Measurements from ENCODE around the gene DMXL2. TPM values are rescaled to one million over a fixed set of nuclear protein-coding genes. Genes with fewer than 3 reads are reported as not detected.
"Not testable (repeated sequence)": the region's sequence is repeated elsewhere in the genome, so short reads cannot be mapped to it uniquely, and the experiment has no call there.

Gene DMXL2
- total and polyA plus RNA-seq, 5 donors: 9.1 to 17.1 (median 14.5) TPM

- DNase-seq (no peak), ATAC-seq (no peak)
- no peaks in the 10 kb centered on the region for H3K9me3 ChIP-seq (ENCODE audit: control insufficient read depth, low read length)
- 99% methylated on average over 1 of the region's 1 CpG for WGBS
- no peak overlapping the region for H3K4me3 ChIP-seq (ENCODE audit: low read length)
- no peaks in the 10 kb centered on the region for H3K4me1 ChIP-seq (ENCODE audit: control insufficient read depth, insufficient read depth, low read length)
- intact Hi-C loops (cut with DNase I): no loop called here
- no peak overlapping the region for H3K27ac ChIP-seq (ENCODE audit: low read length)
- no peaks in the 10 kb centered on the region for H3K27me3 ChIP-seq (ENCODE audit: control insufficient read depth, insufficient read depth)
Measured at GRCh38 chr15:51484781-51485180, 137.8 kb downstream of the DMXL2 start.

DNA sequence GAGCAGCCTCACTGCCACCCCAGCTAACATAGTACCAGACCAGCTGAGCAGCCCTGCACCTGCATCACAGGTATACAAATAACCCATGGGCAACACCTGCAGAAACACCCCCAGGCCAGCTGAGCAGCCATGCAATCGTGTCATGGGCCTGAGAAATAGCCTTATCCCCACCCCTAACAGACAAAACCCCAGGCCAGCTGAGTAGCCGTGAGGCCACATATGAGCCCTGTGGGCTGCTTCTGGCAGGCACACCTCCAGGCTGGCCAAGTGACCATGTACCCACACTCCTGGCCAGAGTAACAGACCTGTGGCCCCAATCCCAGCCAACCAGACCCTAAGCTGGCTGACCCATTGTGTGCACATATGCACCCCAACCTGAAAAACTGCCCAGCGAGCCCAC, 138.6 kb downstream of the DMXL2 start:
- ATAC-seq (no peak), DNase-seq (peak in 1 of 3 donors; percentile 33)
- H3K27ac ChIP-seq (ENCODE audit: low read length): no peak overlapping the region
- intact Hi-C loops (cut with DNase I): no loop called here
- H3K27me3 ChIP-seq (ENCODE audit: control insufficient read depth, insufficient read depth): no peaks in the 10 kb centered on the region
- H3K4me1 ChIP-seq (ENCODE audit: control insufficient read depth, insufficient read depth, low read length): no peaks in the 10 kb centered on the region
- no peak overlapping the region for H3K4me3 ChIP-seq (ENCODE audit: low read length)
- H3K9me3 ChIP-seq (ENCODE audit: control insufficient read depth, low read length): no peaks in the 10 kb centered on the region
- 100% methylated on average over 3 of the region's 3 CpGs for whole genome bisulfite sequencing

- DNase-seq: peak in 1 of 3 donors; percentile 43
- intact Hi-C loops (cut with DNase I): no loop called here
- 85% methylated on average over 8 of the region's 8 CpGs for WGBS
- H3K4me3 ChIP-seq (ENCODE audit: low read length): no peak overlapping the region
- H3K27me3 ChIP-seq (ENCODE audit: control insufficient read depth, insufficient read depth): no peaks in the 10 kb centered on the region
- no peak overlapping the region for H3K27ac ChIP-seq (ENCODE audit: low read length)
- no peaks in the 10 kb centered on the region for H3K9me3 ChIP-seq (ENCODE audit: control insufficient read depth, low read length)
- no peak for ATAC-seq
- H3K4me1 ChIP-seq (ENCODE audit: control insufficient read depth, insufficient read depth, low read length): no peaks in the 10 kb centered on the region
Measured at GRCh38 chr15:51483520-51483919, 139.1 kb downstream of the DMXL2 start.

DNA sequence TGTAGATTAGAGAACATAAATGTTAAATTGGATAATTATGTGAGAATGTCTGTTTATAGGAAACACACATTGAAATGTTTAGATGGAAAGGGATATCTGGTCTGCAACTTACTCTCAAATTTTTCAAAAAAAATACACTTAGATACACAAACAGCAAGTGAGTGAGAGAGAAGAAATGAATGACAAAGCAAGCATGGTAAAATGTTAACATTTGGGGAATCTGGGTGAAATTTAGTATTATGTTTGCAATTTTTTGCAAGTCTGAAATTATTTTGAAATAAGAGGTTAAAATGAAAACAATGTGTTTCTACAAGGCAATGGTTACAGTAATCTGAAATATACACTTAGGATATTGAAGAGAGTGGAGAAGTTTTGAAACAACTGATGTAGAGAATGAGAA, 146.8 kb downstream of the DMXL2 start:
- Histone ChIP-seq H3K27ac (ENCODE audit: low read length) (no peak overlapping the region), H3K27me3 (ENCODE audit: control insufficient read depth, insufficient read depth) (no peaks in the 10 kb centered on the region), H3K9me3 (ENCODE audit: control insufficient read depth, low read length) (no peaks in the 10 kb centered on the region), H3K4me1 (ENCODE audit: control insufficient read depth, insufficient read depth, low read length) (no peaks in the 10 kb centered on the region), H3K4me3 (ENCODE audit: low read length) (no peak overlapping the region)
- intact Hi-C loops (cut with DNase I): no loop called here
- DNase-seq: no peak
- ATAC-seq: no peak

DNA sequence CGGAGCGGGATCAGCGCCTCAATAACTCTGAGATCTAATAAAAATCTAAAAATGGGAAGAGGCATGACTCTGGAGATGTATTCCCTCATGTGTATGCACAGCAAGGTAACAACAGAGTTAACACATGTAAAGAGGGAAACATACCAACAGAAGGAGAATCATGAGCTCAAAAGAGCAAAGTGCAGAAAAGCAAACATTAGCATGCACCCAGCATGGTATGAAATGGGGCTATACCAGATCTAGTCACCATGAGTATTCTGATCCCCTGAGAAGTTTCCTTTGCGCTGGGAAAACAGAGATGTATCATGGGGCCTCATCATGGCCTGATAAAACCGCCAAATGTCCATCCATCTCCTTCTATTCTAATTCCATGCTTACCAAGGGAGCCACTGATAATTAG, 152.1 kb downstream of the DMXL2 start:
- WGBS: 98% methylated on average over 5 of the region's 5 CpGs
- DNase-seq: no peak
- H3K27ac ChIP-seq (ENCODE audit: low read length): no peak overlapping the region

GRCh38 chr15:51460796-51461195, 161.8 kb downstream of the DMXL2 start:
- DNase-seq (no peak), ATAC-seq (no peak)
- no peak overlapping the region for H3K27ac ChIP-seq (ENCODE audit: low read length)
- intact Hi-C loops (cut with DNase I): no loop called here
- H3K27me3 ChIP-seq (ENCODE audit: control insufficient read depth, insufficient read depth): no peaks in the 10 kb centered on the region
- no peaks in the 10 kb centered on the region for H3K4me1 ChIP-seq (ENCODE audit: control insufficient read depth, insufficient read depth, low read length)
- H3K9me3 ChIP-seq (ENCODE audit: control insufficient read depth, low read length): no peaks in the 10 kb centered on the region
- 87% methylated on average over 1 of the region's 1 CpG for WGBS
- no peak overlapping the region for H3K4me3 ChIP-seq (ENCODE audit: low read length)

More for the DNA sequence above, 152.1 kb downstream of the DMXL2 start:
- Histone ChIP-seq H3K4me3 (ENCODE audit: low read length) (no peak overlapping the region), H3K27me3 (ENCODE audit: control insufficient read depth, insufficient read depth) (no peaks in the 10 kb centered on the region), H3K9me3 (ENCODE audit: control insufficient read depth, low read length) (no peaks in the 10 kb centered on the region), H3K4me1 (ENCODE audit: control insufficient read depth, insufficient read depth, low read length) (no peaks in the 10 kb centered on the region)
- intact Hi-C loops (cut with DNase I): no loop called here
- no peak for ATAC-seq

DNA sequence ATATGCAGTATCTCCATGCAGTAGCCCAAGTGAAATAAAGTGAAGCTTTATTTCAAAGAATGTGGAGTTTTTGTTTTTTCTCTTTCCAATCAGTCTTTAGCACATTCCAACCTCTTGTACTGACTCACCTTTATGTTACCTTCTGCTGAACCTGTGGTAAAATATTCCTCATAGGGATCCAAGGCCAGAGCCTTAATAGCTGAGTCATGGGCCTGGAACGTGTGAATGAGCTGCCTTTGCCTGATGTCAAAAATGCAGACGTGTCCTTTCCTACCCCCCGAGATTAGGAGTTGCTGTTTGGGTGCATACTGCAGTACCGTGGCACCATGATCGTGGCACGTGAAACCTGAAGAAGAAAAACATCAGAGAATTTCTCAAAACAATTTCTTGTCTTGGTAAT, 172.6 kb downstream of the DMXL2 start:
- H3K9me3 ChIP-seq (ENCODE audit: control insufficient read depth, low read length): no peaks in the 10 kb centered on the region
- no peaks in the 10 kb centered on the region for H3K4me1 ChIP-seq (ENCODE audit: control insufficient read depth, insufficient read depth, low read length)
- intact Hi-C loops (cut with DNase I): no loop called here
- 77% methylated on average over 6 of the region's 6 CpGs for WGBS
- H3K4me3 ChIP-seq (ENCODE audit: low read length): no peak overlapping the region
- no peak overlapping the region for H3K27ac ChIP-seq (ENCODE audit: low read length)
- no peak for ATAC-seq
- H3K27me3 ChIP-seq (ENCODE audit: control insufficient read depth, insufficient read depth): no peaks in the 10 kb centered on the region
- no peak for DNase-seq

DNA sequence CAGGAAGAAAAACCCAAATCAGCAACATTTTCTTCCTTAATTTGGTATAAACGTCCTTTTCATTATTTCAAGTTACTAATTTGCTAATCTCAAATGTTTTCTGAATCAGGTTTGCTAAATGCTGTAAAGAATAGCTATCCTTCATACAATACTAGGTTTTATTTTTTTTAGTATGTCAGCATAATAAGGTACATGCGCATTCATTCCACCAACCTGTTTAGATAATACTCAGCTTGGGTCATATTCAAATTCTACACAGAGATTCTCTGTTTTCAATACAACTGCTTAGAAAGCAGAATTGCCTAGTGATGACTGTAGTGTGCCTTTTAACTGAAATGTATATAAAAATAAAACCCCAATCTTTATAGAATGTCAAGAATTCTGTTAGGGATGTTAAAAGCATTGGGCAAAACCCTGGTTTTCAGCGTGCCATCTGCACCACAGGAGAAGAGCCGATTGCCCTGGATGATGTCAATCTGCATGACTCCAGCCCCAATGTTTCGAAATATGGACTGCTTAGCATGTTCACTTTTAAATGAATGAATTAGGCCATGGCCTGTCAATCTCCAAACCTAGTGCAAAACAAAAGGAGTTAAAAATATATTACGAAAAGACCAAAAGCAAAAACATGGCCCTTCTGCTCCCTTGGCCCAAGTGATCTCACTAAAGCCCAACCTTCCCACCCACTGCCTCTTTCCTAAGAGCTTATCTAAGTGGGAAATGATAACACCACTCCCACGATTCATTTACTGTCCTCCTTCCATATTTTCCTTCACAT, 173.8 kb downstream of the DMXL2 start:
- DNase-seq (no peak), ATAC-seq (no peak)
- no peaks in the 10 kb centered on the region for H3K9me3 ChIP-seq (ENCODE audit: control insufficient read depth, low read length)
- H3K4me3 ChIP-seq (ENCODE audit: low read length): no peak overlapping the region
- no peak overlapping the region for H3K27ac ChIP-seq (ENCODE audit: low read length)
- H3K27me3 ChIP-seq (ENCODE audit: control insufficient read depth, insufficient read depth): no peaks in the 10 kb centered on the region
- intact Hi-C loops (cut with DNase I): no loop called here
- 75% methylated on average over 7 of the region's 7 CpGs for WGBS
- H3K4me1 ChIP-seq (ENCODE audit: control insufficient read depth, insufficient read depth, low read length): no peaks in the 10 kb centered on the region

GRCh38 chr15:51447855-51448621, 174.5 kb downstream of the DMXL2 start:
- H3K9me3 ChIP-seq (ENCODE audit: control insufficient read depth, low read length): no peaks in the 10 kb centered on the region
- intact Hi-C loops (cut with DNase I): no loop called here

DNA sequence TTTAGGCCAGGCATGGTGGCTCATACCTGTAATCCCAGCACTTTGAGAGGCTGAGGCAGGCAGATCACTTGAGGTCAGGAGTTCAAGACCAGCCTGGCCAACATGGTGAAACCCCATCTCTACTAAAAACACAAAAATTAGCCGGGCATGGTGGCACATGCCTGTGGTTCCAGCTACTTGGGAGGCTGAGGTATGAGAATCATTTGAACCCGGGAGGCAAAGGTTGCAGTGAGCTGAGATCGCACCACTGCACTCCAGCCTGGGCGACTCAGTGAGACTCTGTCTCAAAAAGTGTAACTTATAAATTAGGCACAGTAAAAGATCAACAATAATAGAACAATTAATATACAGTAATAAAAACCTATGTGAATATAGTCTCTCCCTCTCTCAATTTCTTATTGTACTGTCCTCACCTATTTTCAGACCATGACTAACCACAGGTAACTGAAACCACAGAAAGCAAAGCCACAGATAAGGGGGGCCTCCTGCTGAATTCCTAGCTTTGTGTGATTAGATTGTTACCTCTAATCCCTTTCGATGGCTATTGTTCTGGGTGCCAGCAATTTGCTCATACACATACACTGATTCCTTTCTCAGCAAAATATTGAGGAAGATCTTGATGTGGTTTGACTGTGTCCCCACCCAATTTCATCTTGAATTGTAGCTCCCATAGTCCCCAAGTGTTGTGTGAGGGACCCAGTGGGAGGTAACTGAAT, 176.4 kb downstream of the DMXL2 start:
- H3K9me3 ChIP-seq (ENCODE audit: control insufficient read depth, low read length); DNase-seq; H3K27me3 ChIP-seq (ENCODE audit: control insufficient read depth, insufficient read depth); H3K4me3 ChIP-seq (ENCODE audit: low read length); H3K27ac ChIP-seq (ENCODE audit: low read length); H3K4me1 ChIP-seq (ENCODE audit: control insufficient read depth, insufficient read depth, low read length); intact Hi-C loops (cut with DNase I); ATAC-seq: not testable (repeated sequence)
- 97% methylated on average over 5 of the region's 5 CpGs for WGBS

More at GRCh38 chr15:51447855-51448621, 174.5 kb downstream of the DMXL2 start:
- ATAC-seq (no peak), DNase-seq (no peak)
- H3K27ac ChIP-seq (ENCODE audit: low read length): no peak overlapping the region
- no peaks in the 10 kb centered on the region for H3K4me1 ChIP-seq (ENCODE audit: control insufficient read depth, insufficient read depth, low read length)
- no peaks in the 10 kb centered on the region for H3K27me3 ChIP-seq (ENCODE audit: control insufficient read depth, insufficient read depth)
- H3K4me3 ChIP-seq (ENCODE audit: low read length): no peak overlapping the region
- WGBS: 92% methylated on average over 4 of the region's 4 CpGs

- Histone ChIP-seq H3K4me1 (ENCODE audit: control insufficient read depth, insufficient read depth, low read length) (no peaks in the 10 kb centered on the region), H3K27me3 (ENCODE audit: control insufficient read depth, insufficient read depth) (no peaks in the 10 kb centered on the region), H3K9me3 (ENCODE audit: control insufficient read depth, low read length) (no peaks in the 10 kb centered on the region), H3K4me3 (ENCODE audit: low read length) (no peak overlapping the region), H3K27ac (ENCODE audit: low read length) (no peak overlapping the region)
- ATAC-seq (no peak), DNase-seq (no peak)
- intact Hi-C loops (cut with DNase I): no loop called here
- 97% methylated on average over 1 of the region's 1 CpG for WGBS
Measured at GRCh38 chr15:51444807-51445206, 177.8 kb downstream of the DMXL2 start.
